HepG2 (cell line): ENCODE data around the gene FOXA1. TPM values are rescaled to one million over a fixed set of nuclear protein-coding genes. Genes with fewer than 3 reads are reported as not detected.

ENCODE experiments used
- BATF2 ChIP-seq: sonication (generic); formaldehyde crosslinking; IDR thresholded peaks from 2 replicates; pipeline ENCODE4 v1.8.0; 2022; ENCODE audit warnings: mild to moderate bottlenecking, missing genetic modification reagents, moderate library complexity
- BORCS8-MEF2B ChIP-seq: sonication (generic); formaldehyde crosslinking; IDR thresholded peaks from 2 replicates; pipeline ENCODE4 v1.8.0; 2022; ENCODE audit warnings: mild to moderate bottlenecking, missing genetic modification reagents
- EED ChIP-seq: sonication (generic); formaldehyde crosslinking; IDR thresholded peaks from 2 replicates; pipeline ENCODE4 v1.5.0; 2020; ENCODE audit warnings: mild to moderate bottlenecking, missing genetic modification reagents
- ELF4 ChIP-seq: sonication (generic); formaldehyde crosslinking; IDR thresholded peaks from 2 replicates; pipeline ENCODE4 v1.5.0; 2020; ENCODE audit warnings: missing genetic modification reagents, mild to moderate bottlenecking, moderate library complexity, borderline replicate concordance
- FUBP1 ChIP-seq: sonication (generic); formaldehyde crosslinking; IDR thresholded peaks from 2 replicates; pipeline ENCODE4 v1.5.1; 2020; ENCODE audit warnings: missing genetic modification reagents, mild to moderate bottlenecking, borderline replicate concordance
- HHEX ChIP-seq: IDR thresholded peaks from 2 replicates; pipeline ENCODE4 v1.6.1; 2016; ENCODE audit warnings: control low read depth
- MAF1 ChIP-seq: sonication (generic); formaldehyde crosslinking; IDR thresholded peaks from 2 replicates; pipeline ENCODE4 v1.5.0; 2020; ENCODE audit warnings: missing genetic modification reagents, borderline replicate concordance
- MTF1 ChIP-seq: sonication (generic); formaldehyde crosslinking; IDR thresholded peaks from 2 replicates; pipeline ENCODE4 v1.5.0; 2020; ENCODE audit warnings: missing genetic modification reagents
- PAX8 ChIP-seq: sonication (generic); formaldehyde crosslinking; IDR thresholded peaks from 2 replicates; pipeline ENCODE4 v1.8.0; 2022; ENCODE audit warnings: mild to moderate bottlenecking, missing genetic modification reagents, borderline replicate concordance
- PRMT3 ChIP-seq: sonication (generic); formaldehyde crosslinking; IDR thresholded peaks from 2 replicates; pipeline ENCODE4 v1.8.1; 2022; ENCODE audit warnings: low read depth, mild to moderate bottlenecking, moderate library complexity, missing genetic modification reagents, borderline replicate concordance
- RCOR2 ChIP-seq: IDR thresholded peaks from 2 replicates; pipeline ENCODE4 v1.6.1; 2016; ENCODE audit warnings: missing biosample characterization, missing genetic modification reagents
- SIN3B ChIP-seq: fragments of 150-350 bp; IDR thresholded peaks from 2 replicates; pipeline ENCODE4 v1.6.1; 2014; ENCODE audit warnings: low read length
- SOX6 ChIP-seq, 2 experiments: fragments of 450-650 bp in 1 of 2; sonication (generic) in 1 of 2; formaldehyde crosslinking in 1 of 2; IDR thresholded peaks; 2 replicates each; pipeline versions ENCODE4 v1.4.0 to v1.6.1; 2017 to 2020; ENCODE audit warnings: antibody characterized with exemption in 1 of 2, mild to moderate bottlenecking in 1 of 2, missing genetic modification reagents in 1 of 2
- TCF12 ChIP-seq, 2 experiments: fragments of 450-650 bp in 1 of 2; sonication (generic) in 1 of 2; formaldehyde crosslinking in 1 of 2; IDR thresholded peaks; 2 replicates each; pipeline versions ENCODE4 v1.6.1 to v1.8.0; 2017 to 2022; ENCODE audit warnings: antibody characterized with exemption in 1 of 2, mild to moderate bottlenecking in 1 of 2, missing genetic modification reagents in 1 of 2, moderate library complexity in 1 of 2
- TFDP1 ChIP-seq: IDR thresholded peaks from 2 replicates; pipeline ENCODE4 v1.6.1; 2016; ENCODE audit warnings: missing compliant biosample characterization, missing genetic modification reagents, borderline replicate concordance
- ZMYM3 ChIP-seq: sonication (generic); formaldehyde crosslinking; IDR thresholded peaks from 2 replicates; pipeline ENCODE4 v1.5.1; 2020; ENCODE audit warnings: mild to moderate bottlenecking, missing genetic modification reagents
- ZMYM4 ChIP-seq: sonication (generic); formaldehyde crosslinking; IDR thresholded peaks from 2 replicates; pipeline ENCODE4 v1.8.1; 2023; ENCODE audit warnings: mild to moderate bottlenecking, missing genetic modification reagents
- ZNF136 ChIP-seq: sonication (generic); formaldehyde crosslinking; IDR thresholded peaks from 2 replicates; pipeline ENCODE4 v1.8.1; 2022; ENCODE audit warnings: low read depth, mild to moderate bottlenecking, moderate library complexity, missing genetic modification reagents
- ZNF253 ChIP-seq: sonication (generic); formaldehyde crosslinking; IDR thresholded peaks from 2 replicates; pipeline ENCODE4 v1.8.0; 2022; ENCODE audit warnings: mild to moderate bottlenecking, missing genetic modification reagents, borderline replicate concordance
- ZNF280D ChIP-seq: sonication (generic); formaldehyde crosslinking; IDR thresholded peaks from 2 replicates; pipeline ENCODE4 v1.5.1; 2020; ENCODE audit warnings: mild to moderate bottlenecking, missing genetic modification reagents
- ZNF788 ChIP-seq: sonication (generic); formaldehyde crosslinking; IDR thresholded peaks from 2 replicates; pipeline ENCODE4 v1.5.0; 2020; ENCODE audit warnings: mild to moderate bottlenecking, missing genetic modification reagents, borderline replicate concordance
- ZNF83 ChIP-seq: sonication (generic); formaldehyde crosslinking; IDR thresholded peaks from 2 replicates; pipeline ENCODE4 v1.4.0; 2020; ENCODE audit warnings: missing genetic modification reagents, mild to moderate bottlenecking, borderline replicate concordance
- polyA plus RNA-seq, 8 experiments: library from polyadenylated mRNA; depleted of rRNA in 3 of 8; stranded (reverse) in 7 of 8; unstranded in 1 of 8; fragments of >200 nt; fragmentation: Illumina TruSeq in 4 of 8; extraction: Trizol in 4 of 8; gene quantifications; 2 replicates each; pipeline versions ENCODE4 v1.2.1 to v1.2.3, GENCODE V29; 2011 to 2016; ENCODE audit warnings: low read depth in 4 of 8, missing spikeins in 1 of 8, mixed read lengths in 1 of 8; ENCODE audit not compliant: insufficient read depth in 1 of 8
- total RNA-seq, 5 experiments: library from RNA; depleted of rRNA; stranded (reverse); fragments of >200 nt; fragmentation: Illumina TruSeq; extraction: Trizol; gene quantifications; 2 replicates each; pipeline ENCODE4 v1.2.3, GENCODE V29; 2016; ENCODE audit warnings: low read depth in 1 of 5

Gene FOXA1
- total and polyA plus RNA-seq, 2 of the 13 experiments (the other 11 are each of a cell fraction or from before 2014, with no cell fraction given): 43.4 to 58.6 TPM

- TF ChIP-seq FUBP1: no peak
- TF ChIP-seq ELF4 (CRISPR knock-in tag): peak; percentile 54
- TF ChIP-seq TFDP1 (CRISPR knock-in tag): peak; percentile 39; the same call in 1 of the 2 replicates
- 0 out of 2 replicates have a peak, but pooled peaks have one; percentile 67 for TF ChIP-seq ZNF136 (CRISPR knock-in tag)
- TF ChIP-seq PRMT3 (CRISPR knock-in tag): no peak
- TF ChIP-seq ZMYM4 (CRISPR knock-in tag): peak; percentile 18; the same call in 1 of the 2 replicates
- TF ChIP-seq ZNF83 (CRISPR knock-in tag): 0 out of 2 replicates have a peak, but pooled peaks have one; percentile 52
- no peak for TF ChIP-seq BATF2 (CRISPR knock-in tag)
- no peak for TF ChIP-seq BORCS8-MEF2B
- TF ChIP-seq HHEX (CRISPR knock-in tag): no peak
- TF ChIP-seq ZNF280D (CRISPR knock-in tag): no peak
- no peak for TF ChIP-seq EED (CRISPR knock-in tag)
- TF ChIP-seq ZNF788 (CRISPR knock-in tag): peak; percentile 32; the same call in 1 of the 2 replicates
- TF ChIP-seq MAF1 (CRISPR knock-in tag): no peak
- TF ChIP-seq ZMYM3 (CRISPR knock-in tag): no peak; the same call in 1 of the 2 replicates
- TF ChIP-seq ZNF253 (CRISPR knock-in tag): no peak
- TF ChIP-seq SIN3B: no peak
- TF ChIP-seq TCF12 (IDR thresholded peaks at IDR 0.05): no peak
- TF ChIP-seq TCF12 (CRISPR knock-in tag; IDR thresholded peaks at IDR 0.05): no peak
- TF ChIP-seq SOX6 (IDR thresholded peaks at IDR 0.05): no peak
- TF ChIP-seq SOX6 (CRISPR knock-in tag; IDR thresholded peaks at IDR 0.05): peak; percentile 48; the same call in 1 of the 2 replicates
- TF ChIP-seq MTF1 (CRISPR knock-in tag): no peak
- TF ChIP-seq PAX8: no peak
- no peak for TF ChIP-seq RCOR2
These were observed 8.9 kb downstream of the FOXA1 start (continued) for GRCh38 chr14:37585971-37586796.
